HCT116 (cell line): Measurements from ENCODE around the gene JAK1. TPM values are rescaled to one million over a fixed set of nuclear protein-coding genes. Genes with fewer than 3 reads are reported as not detected.

ENCODE experiments used
- ATAC-seq: fragments of 200-7000 bp; cut with Tn5 transposase; 2 replicates; pipeline ENCODE4 v1.9.1; 2020; ENCODE audit warnings: mild to moderate bottlenecking, moderate library complexity
- BruUV-seq: library from RNA; stranded (reverse); fragments of 400-500 nt; replicated peaks from 2 replicates; lab custom pipeline; 2021; lab: Mats Ljungman, UMichigan
- CTCF ChIA-PET: fragments of 300-600 bp; sonication (Branson Sonifier 250); formaldehyde crosslinking; loops from one replicate; lab custom pipeline; 2021; ENCODE audit warnings: antibody characterized with exemption; lab: Charles Lee
- POLR2A ChIA-PET: fragments of 300-600, 350-600 bp; sonication (Branson Sonifier 250); formaldehyde crosslinking; loops from one replicate; lab custom pipeline; 2021; ENCODE audit warnings: antibody characterized with exemption; lab: Charles Lee
- RAD21 ChIA-PET, 2 experiments: fragments of 300-600 bp; sonication (Branson Sonifier 250); formaldehyde crosslinking; loops; one replicate each; lab custom pipeline; 2023; ENCODE audit warnings: low total read pairs in 2 of 2; ENCODE audit not compliant: uncharacterized antibody in 2 of 2, unreplicated experiment in 2 of 2, low non-redundant PET in 1 of 2; lab: Charles Lee
- DNase-seq: peaks from one replicate; pipeline ENCODE4 v3.0.0-alpha.2; 2010; ENCODE audit warnings: low read depth, low spot score
- H2AFZ ChIP-seq: fragments of 200-600 bp; shearing (Covaris generic), sonication (generic); 2 replicates; pipeline ENCODE4 v1.6.1; 2017; ENCODE audit warnings: low read depth, mixed run types, mixed read lengths, antibody characterized with exemption, low read length; ENCODE audit not compliant: poor library complexity, severe bottlenecking
- H3K27ac ChIP-seq: 2 replicates; pipeline ENCODE4 v1.5.1; 2012; ENCODE audit warnings: low read depth, low read length
- H3K27me3 ChIP-seq: fragments of 200-600 bp; sonication (generic); 2 replicates; pipeline ENCODE4 v1.6.1; 2016; ENCODE audit warnings: mixed run types, low read length, mixed read lengths; ENCODE audit not compliant: insufficient read depth
- H3K36me3 ChIP-seq, 2 experiments: fragments of 200-500 bp in 1 of 2; fragments of 200-600 bp in 1 of 2; sonication (Bioruptor generic) in 1 of 2; sonication (generic) in 1 of 2; 2 replicates each; pipeline versions ENCODE4 v1.5.1 to v1.6.1; 2014 to 2016; ENCODE audit warnings: low read length in 2 of 2, inconsistent platforms in 1 of 2, mixed read lengths in 1 of 2, mixed run types in 1 of 2; ENCODE audit not compliant: insufficient read depth in 2 of 2, control insufficient read depth in 1 of 2
- H3K4me1 ChIP-seq, 2 experiments: fragments of 200-600 bp in 1 of 2; sonication (generic) in 1 of 2; 2 replicates each; pipeline versions ENCODE4 v1.5.1 to v1.6.1; 2012 to 2017; ENCODE audit warnings: low read length in 2 of 2, inconsistent platforms in 1 of 2, mild to moderate bottlenecking in 1 of 2, mixed read lengths in 1 of 2, mixed run types in 1 of 2, moderate library complexity in 1 of 2; ENCODE audit not compliant: insufficient read depth in 2 of 2, control insufficient read depth in 1 of 2
- H3K4me2 ChIP-seq: fragments of 200-600 bp; sonication (generic); 2 replicates; pipeline ENCODE4 v1.6.1; 2017; ENCODE audit warnings: mixed run types, low read length, mixed read lengths
- H3K4me3 ChIP-seq, 2 experiments: fragments of 200-600 bp in 1 of 2; sonication (generic) in 1 of 2; replicated peaks in 1 of 2; 2 replicates each; pipeline ENCODE4 v1.5.1; 2011 to 2016; ENCODE audit warnings: low read length in 2 of 2, control low read depth in 1 of 2, low read depth in 1 of 2, mild to moderate bottlenecking in 1 of 2, mixed read lengths in 1 of 2, mixed run types in 1 of 2
- H3K79me2 ChIP-seq: fragments of 200-600 bp; sonication (generic); 2 replicates; pipeline ENCODE4 v1.6.1; 2017; ENCODE audit warnings: mild to moderate bottlenecking, mixed run types, low read length, moderate library complexity, mixed read lengths; ENCODE audit not compliant: insufficient read depth
- H3K9ac ChIP-seq: fragments of 200-600 bp; sonication (generic); 2 replicates; pipeline ENCODE4 v1.6.1; 2016; ENCODE audit warnings: low read length, mixed read lengths
- H3K9me2 ChIP-seq: fragments of 200-600 bp; sonication (generic), shearing (Covaris generic); 2 replicates; pipeline ENCODE4 v1.6.1; 2017; ENCODE audit warnings: mixed run types, mild to moderate bottlenecking, moderate library complexity; ENCODE audit not compliant: insufficient read depth
- H3K9me3 ChIP-seq, 2 experiments: fragments of 200-500 bp in 1 of 2; fragments of 200-600 bp in 1 of 2; sonication (Bioruptor generic) in 1 of 2; sonication (generic) in 1 of 2; 2 replicates each; pipeline ENCODE4 v1.6.1; 2014 to 2017; ENCODE audit warnings: low read length in 2 of 2, mixed read lengths in 2 of 2, inconsistent platforms in 1 of 2, low read depth in 1 of 2, mild to moderate bottlenecking in 1 of 2, mixed run types in 1 of 2, moderate library complexity in 1 of 2; ENCODE audit not compliant: control insufficient read depth in 1 of 2, insufficient read depth in 1 of 2
- H4K20me1 ChIP-seq: fragments of 200-600 bp; sonication (generic), shearing (Covaris generic); 2 replicates; pipeline ENCODE4 v1.6.1; 2017; ENCODE audit warnings: mixed run types, mild to moderate bottlenecking, moderate library complexity; ENCODE audit not compliant: insufficient read depth
- CBX3 ChIP-seq: IDR thresholded peaks from 2 replicates; pipeline ENCODE4 v1.6.1; 2012; ENCODE audit warnings: low read depth
- EGR1 ChIP-seq: IDR thresholded peaks from 2 replicates; pipeline ENCODE4 v1.6.1; 2012; ENCODE audit warnings: low read depth
- ELF1 ChIP-seq: IDR thresholded peaks from 2 replicates; pipeline ENCODE4 v1.6.1; 2012; ENCODE audit warnings: low read depth, borderline replicate concordance
- EZH2 ChIP-seq: fragments of 200-600 bp; sonication (generic); IDR thresholded peaks from 2 replicates; pipeline ENCODE4 v1.6.1; 2017; ENCODE audit warnings: antibody characterized with exemption, mixed run types
- EZH2phosphoT487 ChIP-seq: fragments of 200-600 bp; IDR thresholded peaks from 2 replicates; pipeline ENCODE4 v1.6.1; 2018; ENCODE audit warnings: antibody characterized with exemption, borderline replicate concordance
- JUND ChIP-seq: IDR thresholded peaks from 2 replicates; pipeline ENCODE4 v1.6.1; 2012
- POLR2A ChIP-seq: IDR thresholded peaks from 2 replicates; pipeline ENCODE4 v1.7.0; 2011; ENCODE audit warnings: borderline replicate concordance; ENCODE audit not compliant: insufficient read depth, insufficient read length; ENCODE audit errors: extremely low read depth
- RAD21 ChIP-seq: IDR thresholded peaks from 2 replicates; pipeline ENCODE4 v1.6.1; 2012; ENCODE audit warnings: low read depth, mild to moderate bottlenecking
- SP1 ChIP-seq: IDR thresholded peaks from 2 replicates; pipeline ENCODE4 v1.6.1; 2012; ENCODE audit warnings: low read depth
- SRF ChIP-seq: IDR thresholded peaks from 2 replicates; pipeline ENCODE4 v1.6.1; 2012; ENCODE audit warnings: low read depth
- YY1 ChIP-seq: IDR thresholded peaks from 2 replicates; pipeline ENCODE4 v1.6.1; 2011; ENCODE audit warnings: low read length, low read depth, moderate library complexity, mild to moderate bottlenecking; ENCODE audit not compliant: insufficient replicate concordance; ENCODE audit errors: extremely low read depth
- ZBTB33 ChIP-seq: IDR thresholded peaks from 2 replicates; pipeline ENCODE4 v1.6.1; 2011; ENCODE audit warnings: mild to moderate bottlenecking, low read length, moderate library complexity; ENCODE audit not compliant: insufficient replicate concordance; ENCODE audit errors: extremely low read depth
- ZFX ChIP-seq: fragments of 450-650 bp; IDR thresholded peaks from 2 replicates; pipeline ENCODE4 v1.6.1; 2017
- intact Hi-C: fragments of 100-400 bp; cut with micrococcal nuclease; formaldehyde crosslinking; loops from 2 replicates; pipeline ENCODE4 v1.10.0; 2022
- total RNA-seq: library from RNA; stranded (reverse); gene quantifications from one replicate; pipeline ENCODE4 v1.2.1, GENCODE V29; 2021; ENCODE audit not compliant: unreplicated experiment
- TF ChIP-seq, protein P1 (sequence below): IDR thresholded peaks from 2 replicates; pipeline ENCODE4 v1.6.1; 2012
- TF ChIP-seq, protein P2 (sequence below), 3 experiments: fragments of 200-600 bp in 1 of 3; sonication (generic) in 1 of 3; IDR thresholded peaks in 2 of 3; conservative IDR thresholded peaks in 1 of 3; 2 replicates each; pipeline ENCODE4 v1.5.1; 2012 to 2017; ENCODE audit warnings: low read depth in 2 of 3, low read length in 2 of 3, antibody characterized with exemption in 1 of 3, borderline replicate concordance in 1 of 3, control low read depth in 1 of 3, mild to moderate bottlenecking in 1 of 3, mixed read lengths in 1 of 3, mixed run types in 1 of 3, moderate library complexity in 1 of 3; ENCODE audit not compliant: insufficient read depth in 1 of 3

Gene JAK1
- total RNA-seq, 1 experiment from 2014 or later = 53.2 TPM

- TF ChIP-seq, protein P1, sequence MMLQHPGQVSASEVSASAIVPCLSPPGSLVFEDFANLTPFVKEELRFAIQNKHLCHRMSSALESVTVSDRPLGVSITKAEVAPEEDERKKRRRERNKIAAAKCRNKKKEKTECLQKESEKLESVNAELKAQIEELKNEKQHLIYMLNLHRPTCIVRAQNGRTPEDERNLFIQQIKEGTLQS = no peak
- TF ChIP-seq YY1 (no peak), EZH2 (no peak), SRF (no peak), ZFX (no peak), RAD21 (no peak), EGR1 (no peak), SP1 (no peak), CBX3 (no peak), ELF1 (no peak), POLR2A (no peak), EZH2phosphoT487 (no peak), ZBTB33 (no peak), JUND (no peak)
- TF ChIP-seq, protein P2, sequence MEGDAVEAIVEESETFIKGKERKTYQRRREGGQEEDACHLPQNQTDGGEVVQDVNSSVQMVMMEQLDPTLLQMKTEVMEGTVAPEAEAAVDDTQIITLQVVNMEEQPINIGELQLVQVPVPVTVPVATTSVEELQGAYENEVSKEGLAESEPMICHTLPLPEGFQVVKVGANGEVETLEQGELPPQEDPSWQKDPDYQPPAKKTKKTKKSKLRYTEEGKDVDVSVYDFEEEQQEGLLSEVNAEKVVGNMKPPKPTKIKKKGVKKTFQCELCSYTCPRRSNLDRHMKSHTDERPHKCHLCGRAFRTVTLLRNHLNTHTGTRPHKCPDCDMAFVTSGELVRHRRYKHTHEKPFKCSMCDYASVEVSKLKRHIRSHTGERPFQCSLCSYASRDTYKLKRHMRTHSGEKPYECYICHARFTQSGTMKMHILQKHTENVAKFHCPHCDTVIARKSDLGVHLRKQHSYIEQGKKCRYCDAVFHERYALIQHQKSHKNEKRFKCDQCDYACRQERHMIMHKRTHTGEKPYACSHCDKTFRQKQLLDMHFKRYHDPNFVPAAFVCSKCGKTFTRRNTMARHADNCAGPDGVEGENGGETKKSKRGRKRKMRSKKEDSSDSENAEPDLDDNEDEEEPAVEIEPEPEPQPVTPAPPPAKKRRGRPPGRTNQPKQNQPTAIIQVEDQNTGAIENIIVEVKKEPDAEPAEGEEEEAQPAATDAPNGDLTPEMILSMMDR (IDR thresholded peaks at IDR 0.05 in 2 of 3, conservative IDR thresholded peaks at IDR 0.05 in 1 of 3; ENCODE audit: borderline replicate concordance in 1 of 3, insufficient read depth in 1 of 3, low read depth in 2 of 3, low read length in 2 of 3) = no peak
- no peaks in the 10 kb centered on the region for H3K9me2 ChIP-seq
- no peak overlapping the region for H3K4me3 ChIP-seq
- H3K79me2 ChIP-seq = no peaks in the 10 kb centered on the region
- H3K4me2 ChIP-seq = no peak overlapping the region
- H3K9me3 ChIP-seq = no peaks in the 10 kb centered on the region
- POLR2A ChIA-PET = no interaction called here
- H3K4me1 ChIP-seq = no peaks in the 10 kb centered on the region
- H3K27me3 ChIP-seq = no peaks in the 10 kb centered on the region
- H4K20me1 ChIP-seq = no peaks in the 10 kb centered on the region
- intact Hi-C loops = no loop called here
- BruUV-seq = no TSS peak
- ATAC-seq = no peak
- H3K27ac ChIP-seq = no peak overlapping the region
- CTCF ChIA-PET = no interaction called here
- H2AFZ ChIP-seq = no peak overlapping the region
- DNase-seq = no peak
- RAD21 ChIA-PET = no interaction called here
- H3K9ac ChIP-seq = no peak overlapping the region
- H3K36me3 ChIP-seq = no peaks in the 10 kb centered on the region; a peak in 1 of 4 replicates
Measured at GRCh38 chr1:64881281-64881680, 85.1 kb downstream of the JAK1 start.
